HG03439 (cell line): Measurements from ENCODE around the gene ACOXL.
A peak's percentile ranks its signal among the peaks of the same experiment; 100 is the strongest.

Experiments
- ATAC-seq: cut with Tn5 transposase; IDR thresholded peaks from one replicate; pipeline ENCODE4 v1.9.1; 2021; ENCODE audit warnings: mild to moderate bottlenecking, moderate library complexity; ENCODE audit not compliant: unreplicated experiment

ACOXL gene

DNA sequence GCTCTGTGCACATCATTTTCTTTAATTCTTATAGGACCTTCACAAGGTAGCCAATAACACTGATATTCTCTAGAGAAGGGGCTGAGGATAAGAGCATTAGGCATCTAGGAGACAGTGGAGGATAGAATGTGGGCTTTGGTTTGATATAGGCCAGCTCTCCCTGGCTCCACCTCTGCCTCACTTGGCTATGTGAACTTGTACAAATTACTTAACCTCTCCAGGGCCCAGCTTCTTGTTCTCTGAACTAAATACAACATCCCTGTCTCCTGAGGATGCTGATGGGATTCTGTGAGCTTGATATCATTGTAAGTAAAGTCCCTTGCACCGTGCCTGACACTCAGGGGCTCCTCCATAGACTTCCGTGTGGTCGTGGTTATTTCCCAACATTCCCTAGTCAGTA is 87.3 kb downstream of the ACOXL start:
- no peak for ATAC-seq

DNA sequence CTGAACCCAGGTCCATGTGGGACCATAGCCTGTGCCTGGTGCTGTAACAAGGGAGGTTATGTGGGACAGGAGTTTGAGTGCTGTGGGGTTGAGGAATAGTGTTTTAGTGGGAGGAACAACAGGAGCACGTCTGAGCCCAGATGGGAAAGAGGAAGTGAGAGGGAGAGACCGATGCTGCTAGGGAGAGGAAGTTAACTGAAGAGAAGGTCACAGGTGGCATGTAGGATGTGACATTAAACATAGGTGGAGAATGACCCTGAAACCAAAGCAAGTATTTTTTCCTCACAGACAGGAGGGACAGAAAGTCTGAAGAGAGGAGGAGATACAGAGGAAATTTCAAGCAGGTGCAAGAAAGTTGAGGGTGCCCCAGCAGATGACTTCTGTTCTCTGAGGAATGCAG is 87.8 kb downstream of the ACOXL start:
- ATAC-seq, result peak; percentile 53

GRCh38 chr2:110823165-110823564 is 90.8 kb downstream of the ACOXL start:
- no peak for ATAC-seq

- no peak for ATAC-seq
These were observed 95.1 kb downstream of the ACOXL start for GRCh38 chr2:110827511-110827910.

GRCh38 chr2:110828330-110828729 is 96.0 kb downstream of the ACOXL start:
- ATAC-seq, result no peak

DNA sequence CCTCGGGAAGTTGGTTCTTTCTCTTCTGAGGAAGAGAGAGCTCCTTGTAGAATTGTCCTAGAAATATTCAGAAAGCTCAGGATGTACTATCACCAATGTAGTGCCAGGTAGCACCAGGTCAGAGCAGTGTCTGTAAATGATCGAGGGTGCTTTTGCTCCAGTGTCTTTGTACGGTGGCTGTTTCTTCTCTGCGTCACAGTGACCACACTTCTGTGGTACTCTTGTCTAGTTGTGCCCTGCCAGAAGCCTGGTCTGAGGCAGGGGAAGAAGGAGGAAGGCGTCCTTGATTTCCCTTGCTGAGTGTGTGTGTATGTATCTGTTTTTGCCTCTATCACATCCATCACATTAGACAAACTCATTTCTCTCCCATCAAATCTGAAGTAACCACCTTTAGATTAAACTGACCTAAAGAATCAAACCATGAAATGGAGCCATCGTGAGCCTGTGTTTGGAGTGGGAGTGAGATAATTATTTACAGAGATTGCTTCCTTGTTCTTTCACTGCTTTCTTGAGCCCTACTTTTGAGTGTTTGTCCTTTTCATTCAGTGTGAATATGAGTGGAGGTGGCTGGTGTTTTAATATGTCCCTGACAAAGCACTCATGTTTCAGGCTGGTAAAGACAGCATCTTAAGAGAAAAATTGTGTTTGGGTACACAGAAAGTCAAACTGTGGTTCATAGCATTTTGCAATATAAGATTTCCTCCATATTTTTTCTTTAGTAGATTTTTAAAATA is 97.2 kb downstream of the ACOXL start:
- no peak for ATAC-seq

DNA sequence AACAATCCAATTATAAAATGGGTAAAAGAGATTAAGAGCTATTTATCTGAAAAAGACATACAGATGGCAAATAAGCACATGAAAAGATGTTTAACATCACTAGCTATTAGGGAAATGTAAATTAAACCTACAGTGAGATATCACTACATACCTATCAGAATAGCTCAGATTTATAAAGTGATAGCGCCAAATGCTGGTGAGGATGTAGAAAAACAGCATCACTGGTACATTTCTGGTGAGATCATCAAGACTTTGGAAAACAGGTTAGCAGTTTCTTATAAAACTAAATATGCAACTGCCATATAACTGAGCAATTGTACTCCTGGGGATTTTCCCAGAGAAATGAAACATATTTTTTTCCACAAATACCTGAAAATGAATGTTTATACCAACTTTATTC is 100.4 kb downstream of the ACOXL start:
- no peak for ATAC-seq

DNA sequence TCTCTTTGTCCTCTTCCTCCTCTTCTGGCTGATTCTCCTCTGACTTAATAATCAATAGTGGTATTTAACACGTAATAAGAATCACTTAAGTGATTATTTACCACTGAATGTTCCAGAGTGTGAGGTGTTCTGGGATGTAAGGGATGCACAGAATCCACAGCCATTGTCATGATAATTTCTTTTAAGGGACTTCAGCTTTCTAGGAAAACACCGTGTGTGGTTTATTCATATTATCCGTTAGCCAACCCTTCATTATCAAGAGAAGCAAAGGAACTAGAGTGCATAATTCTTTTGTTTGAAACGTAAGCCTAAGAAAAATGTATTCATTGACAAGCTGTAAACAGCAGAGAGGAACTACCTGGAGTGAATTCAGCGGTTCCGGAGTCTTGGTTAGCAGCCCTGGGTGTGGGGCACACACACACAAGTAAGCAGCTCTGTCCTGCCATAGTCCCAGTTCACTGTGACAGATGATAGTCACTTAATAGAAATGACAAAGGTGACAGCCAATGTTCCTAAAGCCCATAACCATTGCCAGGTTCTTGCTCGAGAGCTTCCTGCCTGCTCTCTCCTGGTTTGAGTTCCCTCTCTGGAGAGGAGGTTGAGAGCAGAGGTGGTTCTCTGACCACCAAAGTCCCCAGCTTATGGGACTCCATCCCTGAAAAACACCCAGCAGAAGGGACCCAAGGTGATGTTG is 101.9 kb downstream of the ACOXL start:
- no peak for ATAC-seq

GRCh38 chr2:110836671-110837070 is 104.3 kb downstream of the ACOXL start:
- no peak for ATAC-seq

GRCh38 chr2:110837446-110838409 is 105.4 kb downstream of the ACOXL start:
- no peak for ATAC-seq

DNA sequence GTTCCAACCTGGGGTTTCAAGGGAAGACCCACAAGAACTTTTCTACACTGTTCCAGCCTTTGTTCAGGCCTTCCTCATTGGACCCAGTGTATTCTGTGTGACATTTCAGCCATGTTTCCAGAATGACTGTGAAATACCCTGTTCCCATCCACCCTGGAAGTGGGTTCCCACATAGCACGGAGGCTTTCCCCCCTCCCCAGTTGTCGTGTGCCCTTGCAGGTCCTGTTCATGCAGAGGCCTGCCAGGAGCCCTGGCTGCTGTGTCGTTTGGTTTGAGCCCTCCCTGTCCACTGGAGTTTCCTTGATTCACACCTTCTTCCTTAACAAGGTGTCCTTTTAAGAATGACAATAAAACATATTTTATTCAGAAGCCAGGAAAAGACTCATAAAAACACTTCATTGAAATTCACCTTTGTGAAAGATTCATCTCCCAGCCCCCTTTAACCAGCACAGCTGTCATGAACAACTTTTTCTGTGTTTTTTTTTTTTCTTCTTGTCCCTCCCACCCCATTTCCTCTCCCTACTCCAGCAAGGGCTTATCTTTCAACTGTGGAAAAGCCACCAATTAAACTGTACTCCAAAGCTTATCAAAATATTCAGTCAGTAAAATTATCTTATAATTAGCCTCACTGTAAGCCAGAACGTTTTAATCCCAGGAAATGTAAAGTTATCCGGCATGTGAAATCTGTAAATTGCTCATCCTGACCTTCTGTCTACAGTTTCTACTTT is 106.4 kb downstream of the ACOXL start:
- no peak for ATAC-seq

GRCh38 chr2:110840508-110840907 is 108.1 kb downstream of the ACOXL start:
- ATAC-seq, result no peak

GRCh38 chr2:110842048-110842447 is 109.7 kb downstream of the ACOXL start:
- ATAC-seq, result no peak

- ATAC-seq, result no peak
These were observed 111.1 kb downstream of the ACOXL start for GRCh38 chr2:110843496-110843895.

- ATAC-seq, result no peak
These were observed 111.7 kb downstream of the ACOXL start for GRCh38 chr2:110843959-110844510.

DNA sequence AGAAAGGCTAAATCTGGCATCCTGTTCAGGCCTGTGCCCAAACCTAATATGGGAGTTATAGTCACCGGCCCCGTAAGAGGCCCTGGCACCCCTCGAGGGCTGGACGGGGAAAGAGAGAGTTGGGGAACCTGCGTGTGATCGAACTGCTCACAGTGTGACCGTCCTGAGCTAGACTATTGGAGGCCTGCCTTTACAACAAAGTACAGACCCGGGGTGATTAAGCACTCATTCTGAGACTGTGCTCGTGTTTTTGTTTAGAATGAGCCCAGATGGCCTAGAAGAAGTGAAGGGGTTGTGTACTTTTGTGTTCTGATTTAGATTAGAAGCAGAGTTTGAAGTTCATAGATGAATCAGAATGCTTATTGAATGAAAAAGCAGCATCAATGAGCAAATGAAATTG is 115.3 kb downstream of the ACOXL start:
- ATAC-seq, result no peak

DNA sequence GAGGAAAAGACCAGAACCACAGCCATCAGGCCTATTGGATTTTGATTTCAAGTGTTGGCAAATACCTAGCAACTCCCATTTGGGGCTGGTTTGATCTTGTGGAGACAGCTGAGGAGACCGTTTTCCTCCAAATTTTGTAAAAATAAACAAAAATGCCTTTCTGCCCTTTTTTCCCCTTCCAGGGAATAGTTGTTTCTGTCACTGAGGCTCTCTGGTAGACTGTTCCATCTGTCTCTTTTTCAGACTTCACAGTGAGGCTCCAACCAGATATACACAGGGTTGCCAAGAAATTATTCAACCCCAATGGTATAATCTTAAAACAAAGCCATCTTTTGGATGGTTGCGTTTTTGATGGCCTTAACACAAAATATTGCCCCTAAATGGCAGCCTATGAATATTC is 115.7 kb downstream of the ACOXL start:
- no peak for ATAC-seq

GRCh38 chr2:110848519-110849030 is 116.2 kb downstream of the ACOXL start:
- ATAC-seq, result no peak

GRCh38 chr2:110851531-110851930 is 119.2 kb downstream of the ACOXL start:
- ATAC-seq, result no peak

DNA sequence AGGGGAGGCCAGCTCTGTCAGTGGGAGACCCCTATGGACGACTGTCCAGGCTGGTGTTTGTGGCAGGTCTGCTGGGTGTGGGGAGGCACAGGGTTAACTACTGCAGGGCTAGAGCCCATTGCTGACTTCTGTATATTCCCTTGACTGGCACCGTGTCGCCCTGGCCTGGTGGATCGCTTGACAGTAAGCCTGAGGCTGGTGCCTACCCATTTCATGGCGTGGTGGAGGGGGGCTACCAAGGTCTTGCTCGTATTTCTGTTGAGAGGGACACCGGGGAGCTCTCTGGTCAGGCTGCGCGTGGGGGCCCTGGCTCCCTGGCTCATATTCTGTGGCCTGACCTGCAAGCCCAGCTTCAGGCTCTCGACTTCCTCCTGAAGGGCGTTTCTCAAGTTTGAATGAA is 119.7 kb downstream of the ACOXL start:
- no peak for ATAC-seq
